ENCODE data around the gene NCOA3. TPM values are rescaled to one million over a fixed set of nuclear protein-coding genes. Genes with fewer than 3 reads are reported as not detected.

Gene NCOA3
- total RNA-seq, 1 experiment from 2014 or later = 31.1 TPM

- Histone ChIP-seq H3K9ac (ENCODE audit: low read length) (no peak overlapping the region), H4K20me1 (ENCODE audit: low read length) (0 out of 2 replicates have a peak, but pooled peaks cover 6% of the 10 kb centered on the region), H3K4me1 (ENCODE audit: insufficient read depth, low read length) (no peaks in the 10 kb centered on the region), H3K79me2 (ENCODE audit: low read length) (peaks cover 74% of the 10 kb centered on the region), H3K36me3 (ENCODE audit: low read depth, low read length) (no peaks in the 10 kb centered on the region), H2AFZ (ENCODE audit: low read length) (no peak overlapping the region), H3K27ac (ENCODE audit: low read length) (no peak overlapping the region), H3K9me3 (ENCODE audit: low read length) (no peaks in the 10 kb centered on the region), H3F3A (ENCODE audit: low read length, unreplicated experiment) (no peaks in the 10 kb centered on the region), H3K9me2 (replicated peaks; ENCODE audit: low read length) (no peaks in the 10 kb centered on the region), H3K4me2 (ENCODE audit: low read length) (no peak overlapping the region), H3K27me3 (ENCODE audit: low read length) (no peaks in the 10 kb centered on the region), H3K4me3 (ENCODE audit: low read length) (no peak overlapping the region)
- ChIA-PET CTCF (no interaction called here), POLR2A (ENCODE audit: unreplicated experiment) (no interaction called here)
- TF ChIP-seq, protein P1, sequence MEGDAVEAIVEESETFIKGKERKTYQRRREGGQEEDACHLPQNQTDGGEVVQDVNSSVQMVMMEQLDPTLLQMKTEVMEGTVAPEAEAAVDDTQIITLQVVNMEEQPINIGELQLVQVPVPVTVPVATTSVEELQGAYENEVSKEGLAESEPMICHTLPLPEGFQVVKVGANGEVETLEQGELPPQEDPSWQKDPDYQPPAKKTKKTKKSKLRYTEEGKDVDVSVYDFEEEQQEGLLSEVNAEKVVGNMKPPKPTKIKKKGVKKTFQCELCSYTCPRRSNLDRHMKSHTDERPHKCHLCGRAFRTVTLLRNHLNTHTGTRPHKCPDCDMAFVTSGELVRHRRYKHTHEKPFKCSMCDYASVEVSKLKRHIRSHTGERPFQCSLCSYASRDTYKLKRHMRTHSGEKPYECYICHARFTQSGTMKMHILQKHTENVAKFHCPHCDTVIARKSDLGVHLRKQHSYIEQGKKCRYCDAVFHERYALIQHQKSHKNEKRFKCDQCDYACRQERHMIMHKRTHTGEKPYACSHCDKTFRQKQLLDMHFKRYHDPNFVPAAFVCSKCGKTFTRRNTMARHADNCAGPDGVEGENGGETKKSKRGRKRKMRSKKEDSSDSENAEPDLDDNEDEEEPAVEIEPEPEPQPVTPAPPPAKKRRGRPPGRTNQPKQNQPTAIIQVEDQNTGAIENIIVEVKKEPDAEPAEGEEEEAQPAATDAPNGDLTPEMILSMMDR (conservative IDR thresholded peaks at IDR 0.05; ENCODE audit: low read depth, low read length) = peak; percentile 52
- no peak for TF ChIP-seq EZH2phosphoT487 (IDR thresholded peaks at IDR 0.05; ENCODE audit: borderline replicate concordance, low read length)
- ATAC-seq (no peak; the same call in 1 of the 2 replicates), DNase-seq (no peak)
- BruUV-seq (replicated peaks) = no TSS peak
- intact Hi-C loops (cut with micrococcal nuclease) = no loop called here
These were observed 33.4 kb downstream of the NCOA3 start for GRCh38 chr20:47535088-47535487.

DNA sequence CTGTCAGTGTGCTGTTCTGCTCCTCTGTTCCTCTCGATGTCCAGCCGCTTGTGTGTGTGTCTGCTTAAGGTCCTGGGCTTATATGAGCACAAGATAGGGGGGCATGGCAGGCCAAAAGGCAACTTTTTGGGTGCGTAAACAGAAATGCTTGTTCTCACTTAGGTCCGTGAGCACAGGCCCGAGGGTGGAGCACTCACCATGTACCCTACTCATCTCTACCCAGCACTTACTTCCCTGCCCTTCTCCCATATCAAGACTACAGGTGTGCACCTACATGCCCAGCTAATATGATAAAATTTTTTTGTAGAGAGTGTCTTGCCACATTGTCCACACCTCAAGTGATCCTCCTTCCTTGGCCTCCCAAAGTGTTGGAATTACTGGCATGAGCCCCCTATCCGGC, 34.3 kb downstream of the NCOA3 start:
- peaks cover 7% of the 10 kb centered on the region for H3K4me1 ChIP-seq (ENCODE audit: insufficient read depth, low read length)
- ATAC-seq (no peak), DNase-seq (no peak)
- H3K4me3 ChIP-seq (ENCODE audit: low read length) = no peak overlapping the region
- BruUV-seq (replicated peaks) = no TSS peak
- no peak overlapping the region for H3K9ac ChIP-seq (ENCODE audit: low read length)
- 0 out of 2 replicates have a peak, but pooled peaks cover 6% of the 10 kb centered on the region for H4K20me1 ChIP-seq (ENCODE audit: low read length)
- H3K4me2 ChIP-seq (ENCODE audit: low read length) = no peak overlapping the region
- CTCF ChIA-PET = interaction anchor here (0.8 kb wide), 1 partner anchor 84 kb away, joined by 5 read pairs; no protein-coding TSS in a partner anchor
- TF ChIP-seq EZH2 (IDR thresholded peaks at IDR 0.05; ENCODE audit: low read length, unreplicated experiment) (no peak), EZH2phosphoT487 (IDR thresholded peaks at IDR 0.05; ENCODE audit: borderline replicate concordance, low read length) (no peak)
- TF ChIP-seq, protein P1 (conservative IDR thresholded peaks at IDR 0.05; ENCODE audit: low read depth, low read length) = no peak
- POLR2A ChIA-PET (ENCODE audit: unreplicated experiment) = no interaction called here
- no peaks in the 10 kb centered on the region for H3K9me2 ChIP-seq (replicated peaks; ENCODE audit: low read length)
- intact Hi-C loops (cut with micrococcal nuclease) = no loop called here
- H3F3A ChIP-seq (ENCODE audit: low read length, unreplicated experiment) = no peaks in the 10 kb centered on the region
- no peaks in the 10 kb centered on the region for H3K36me3 ChIP-seq (ENCODE audit: low read depth, low read length)
- H3K27ac ChIP-seq (ENCODE audit: low read length) = no peak overlapping the region
- H3K9me3 ChIP-seq (ENCODE audit: low read length) = no peaks in the 10 kb centered on the region
- peaks cover 76% of the 10 kb centered on the region for H3K79me2 ChIP-seq (ENCODE audit: low read length)
- H2AFZ ChIP-seq (ENCODE audit: low read length) = no peak overlapping the region
- no peaks in the 10 kb centered on the region for H3K27me3 ChIP-seq (ENCODE audit: low read length)

GRCh38 chr20:47540443-47541354, 39.0 kb downstream of the NCOA3 start:
- Histone ChIP-seq H4K20me1 (ENCODE audit: low read length) (0 out of 2 replicates have a peak, but pooled peaks cover 3% of the 10 kb centered on the region), H2AFZ (ENCODE audit: low read length) (no peak overlapping the region), H3K4me1 (ENCODE audit: insufficient read depth, low read length) (peaks cover 18% of the 10 kb centered on the region), H3K9me2 (replicated peaks; ENCODE audit: low read length) (no peaks in the 10 kb centered on the region), H3K36me3 (ENCODE audit: low read depth, low read length) (no peaks in the 10 kb centered on the region), H3F3A (ENCODE audit: low read length, unreplicated experiment) (no peaks in the 10 kb centered on the region), H3K27me3 (ENCODE audit: low read length) (no peaks in the 10 kb centered on the region), H3K4me3 (ENCODE audit: low read length) (no peak overlapping the region), H3K79me2 (ENCODE audit: low read length) (peaks cover 90% of the 10 kb centered on the region), H3K9ac (ENCODE audit: low read length) (no peak overlapping the region), H3K9me3 (ENCODE audit: low read length) (no peaks in the 10 kb centered on the region), H3K4me2 (ENCODE audit: low read length) (peak overlapping the region; percentile 12; the same call in 1 of the 2 replicates), H3K27ac (ENCODE audit: low read length) (no peak overlapping the region)
- ChIA-PET CTCF (no interaction called here), POLR2A (ENCODE audit: unreplicated experiment) (no interaction called here)
- ATAC-seq (peak; percentile 34; the same call in 1 of the 2 replicates), DNase-seq (peak; percentile 59)
- TF ChIP-seq, protein P1 (conservative IDR thresholded peaks at IDR 0.05; ENCODE audit: low read depth, low read length) = no peak
- TF ChIP-seq EZH2 (IDR thresholded peaks at IDR 0.05; ENCODE audit: low read length, unreplicated experiment) (no peak), EZH2phosphoT487 (IDR thresholded peaks at IDR 0.05; ENCODE audit: borderline replicate concordance, low read length) (no peak)
- intact Hi-C loops (cut with micrococcal nuclease) = no loop called here
- no TSS peak for BruUV-seq (replicated peaks)
